Measurements from ENCODE around the gene TMEM151B.

The TMEM151B gene

DNA sequence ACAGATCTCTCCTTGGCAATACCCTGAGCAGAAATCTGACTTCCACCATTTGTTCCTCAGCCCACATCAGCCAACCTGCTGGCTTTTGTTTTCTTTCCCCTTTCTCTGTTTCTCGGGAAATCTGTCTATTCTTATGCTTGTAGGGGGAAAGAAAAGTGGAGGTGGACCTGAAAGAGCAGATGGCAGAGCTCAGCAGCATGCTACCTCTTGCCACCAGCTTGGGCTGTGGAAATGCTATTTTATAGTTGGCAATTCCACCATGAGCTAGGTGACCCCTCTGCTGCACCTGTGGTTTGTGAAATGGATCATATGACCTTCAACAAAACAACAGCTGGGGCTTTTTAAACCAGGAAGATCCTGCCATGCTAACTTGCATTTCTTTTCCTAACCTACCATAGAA is 65.4 kb downstream of the TMEM151B start:
- DNase-seq (ENCODE audit: insufficient read length, low spot score) (no peak), FAIRE-seq (no peak)
- TF ChIP-seq, protein P1, sequence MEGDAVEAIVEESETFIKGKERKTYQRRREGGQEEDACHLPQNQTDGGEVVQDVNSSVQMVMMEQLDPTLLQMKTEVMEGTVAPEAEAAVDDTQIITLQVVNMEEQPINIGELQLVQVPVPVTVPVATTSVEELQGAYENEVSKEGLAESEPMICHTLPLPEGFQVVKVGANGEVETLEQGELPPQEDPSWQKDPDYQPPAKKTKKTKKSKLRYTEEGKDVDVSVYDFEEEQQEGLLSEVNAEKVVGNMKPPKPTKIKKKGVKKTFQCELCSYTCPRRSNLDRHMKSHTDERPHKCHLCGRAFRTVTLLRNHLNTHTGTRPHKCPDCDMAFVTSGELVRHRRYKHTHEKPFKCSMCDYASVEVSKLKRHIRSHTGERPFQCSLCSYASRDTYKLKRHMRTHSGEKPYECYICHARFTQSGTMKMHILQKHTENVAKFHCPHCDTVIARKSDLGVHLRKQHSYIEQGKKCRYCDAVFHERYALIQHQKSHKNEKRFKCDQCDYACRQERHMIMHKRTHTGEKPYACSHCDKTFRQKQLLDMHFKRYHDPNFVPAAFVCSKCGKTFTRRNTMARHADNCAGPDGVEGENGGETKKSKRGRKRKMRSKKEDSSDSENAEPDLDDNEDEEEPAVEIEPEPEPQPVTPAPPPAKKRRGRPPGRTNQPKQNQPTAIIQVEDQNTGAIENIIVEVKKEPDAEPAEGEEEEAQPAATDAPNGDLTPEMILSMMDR (IDR thresholded peaks at IDR 0.05; ENCODE audit: insufficient read depth, missing control alignments): no peak

DNA sequence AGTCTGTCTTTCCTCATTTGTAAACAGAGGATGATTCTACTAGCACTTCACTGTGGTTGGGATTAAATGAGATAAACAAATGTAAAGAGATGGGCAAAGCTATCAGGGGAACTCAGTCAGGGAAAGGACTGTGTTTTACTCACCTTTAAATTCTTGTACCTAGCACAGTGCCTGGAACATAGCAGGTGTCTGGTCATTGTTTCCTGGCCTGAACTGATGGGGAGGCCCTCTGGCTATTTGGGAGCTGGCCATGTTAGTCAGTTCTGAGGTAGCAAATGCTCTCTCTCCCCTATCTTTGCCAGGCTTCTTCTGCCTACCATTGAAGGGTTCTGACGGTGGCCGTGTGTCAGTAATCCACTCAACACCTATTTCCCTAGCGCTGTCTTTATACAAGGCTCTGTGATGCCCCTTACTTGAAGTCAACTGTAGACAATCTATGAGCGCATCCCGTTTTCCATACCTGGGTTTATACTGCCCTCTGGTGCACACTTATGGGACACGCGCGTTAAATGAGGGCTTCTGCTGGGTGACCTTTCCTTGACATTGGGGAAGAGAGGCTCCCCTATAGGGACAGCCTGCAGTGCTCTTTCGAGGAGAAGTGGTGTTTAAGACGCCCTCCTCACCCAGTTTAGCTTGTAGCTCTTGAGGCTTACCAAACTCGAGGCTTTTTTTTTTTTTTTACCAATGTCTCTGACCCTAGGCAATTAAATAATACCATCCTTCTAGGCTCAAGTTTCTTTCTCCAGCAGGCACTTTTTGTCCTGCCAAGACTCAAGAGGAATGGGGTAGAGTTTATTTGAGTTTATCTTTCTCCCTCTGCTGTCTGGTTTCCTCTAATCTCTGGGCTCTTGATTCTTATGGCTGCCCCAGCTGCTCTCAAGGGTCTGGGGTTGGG is 68.2 kb downstream of the TMEM151B start:
- TF ChIP-seq, protein P1 (IDR thresholded peaks at IDR 0.05; ENCODE audit: insufficient read depth, missing control alignments): peak; percentile 89
- FAIRE-seq (no peak), DNase-seq (ENCODE audit: insufficient read length, low spot score) (peak; percentile 35)

DNA sequence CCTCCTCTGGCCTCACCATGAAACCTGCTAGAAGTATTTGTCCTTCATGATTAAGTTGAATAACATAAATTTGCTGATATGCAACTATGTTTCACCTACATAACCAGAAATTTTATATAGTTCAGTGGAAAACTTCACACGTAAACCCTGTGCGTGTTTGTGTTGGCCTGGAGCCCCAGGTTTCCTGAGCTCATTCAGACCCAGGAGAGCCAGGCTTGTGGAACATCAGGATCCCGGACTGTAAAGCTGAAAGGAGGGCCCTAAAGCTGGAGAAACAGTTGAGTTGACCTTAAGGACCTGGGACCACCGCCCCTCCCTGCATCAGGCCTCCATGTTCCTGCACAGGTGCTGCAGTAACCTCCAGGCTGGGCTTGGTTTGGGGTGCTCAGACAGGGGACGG is 69.1 kb downstream of the TMEM151B start:
- no peak for FAIRE-seq
- TF ChIP-seq, protein P1 (IDR thresholded peaks at IDR 0.05; ENCODE audit: insufficient read depth, missing control alignments): no peak
- DNase-seq (ENCODE audit: insufficient read length, low spot score): no peak

DNA sequence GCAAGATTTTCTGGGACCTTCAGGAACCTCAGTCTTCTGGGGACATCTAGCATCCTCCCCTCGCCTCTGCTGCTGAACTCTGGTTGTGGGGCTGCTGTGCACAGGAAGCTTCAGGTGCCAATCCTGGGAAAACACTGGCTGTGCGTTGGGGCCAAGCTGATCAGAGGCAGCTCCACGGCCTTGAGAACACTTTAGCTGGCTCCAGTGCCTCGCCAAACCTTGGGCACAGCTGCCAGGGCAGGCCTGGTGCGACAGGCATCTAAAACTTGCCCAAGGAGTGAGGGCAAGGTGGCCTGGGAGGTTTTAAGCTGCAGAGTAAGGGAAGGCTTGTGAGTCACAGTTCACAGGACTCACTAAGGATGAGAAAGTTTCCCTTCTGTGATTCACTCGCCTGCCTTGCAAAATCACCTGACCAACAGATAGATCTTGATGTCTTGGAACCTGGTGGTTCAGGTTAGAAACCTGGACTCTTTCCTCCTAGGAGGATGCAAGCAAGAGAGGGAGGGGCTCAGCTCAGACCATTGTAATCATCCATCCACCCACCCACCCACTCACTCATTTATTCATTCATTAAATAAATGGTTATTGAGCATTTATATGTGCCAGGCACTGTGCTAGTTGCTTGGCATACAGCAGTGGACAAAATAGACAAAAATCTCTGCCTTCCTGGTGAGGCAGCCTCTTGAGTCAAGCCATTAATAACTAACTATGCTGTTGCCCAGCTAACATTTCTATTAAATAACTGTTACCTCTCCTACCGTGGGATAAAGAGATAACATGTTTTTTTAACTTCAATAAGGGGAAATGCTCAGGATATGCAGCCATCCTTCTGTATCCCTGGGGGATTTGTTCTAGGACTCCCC is 69.7 kb downstream of the TMEM151B start:
- DNase-seq (ENCODE audit: insufficient read length, low spot score): no peak
- no peak for FAIRE-seq
- TF ChIP-seq, protein P1 (IDR thresholded peaks at IDR 0.05; ENCODE audit: insufficient read depth, missing control alignments): no peak

DNA sequence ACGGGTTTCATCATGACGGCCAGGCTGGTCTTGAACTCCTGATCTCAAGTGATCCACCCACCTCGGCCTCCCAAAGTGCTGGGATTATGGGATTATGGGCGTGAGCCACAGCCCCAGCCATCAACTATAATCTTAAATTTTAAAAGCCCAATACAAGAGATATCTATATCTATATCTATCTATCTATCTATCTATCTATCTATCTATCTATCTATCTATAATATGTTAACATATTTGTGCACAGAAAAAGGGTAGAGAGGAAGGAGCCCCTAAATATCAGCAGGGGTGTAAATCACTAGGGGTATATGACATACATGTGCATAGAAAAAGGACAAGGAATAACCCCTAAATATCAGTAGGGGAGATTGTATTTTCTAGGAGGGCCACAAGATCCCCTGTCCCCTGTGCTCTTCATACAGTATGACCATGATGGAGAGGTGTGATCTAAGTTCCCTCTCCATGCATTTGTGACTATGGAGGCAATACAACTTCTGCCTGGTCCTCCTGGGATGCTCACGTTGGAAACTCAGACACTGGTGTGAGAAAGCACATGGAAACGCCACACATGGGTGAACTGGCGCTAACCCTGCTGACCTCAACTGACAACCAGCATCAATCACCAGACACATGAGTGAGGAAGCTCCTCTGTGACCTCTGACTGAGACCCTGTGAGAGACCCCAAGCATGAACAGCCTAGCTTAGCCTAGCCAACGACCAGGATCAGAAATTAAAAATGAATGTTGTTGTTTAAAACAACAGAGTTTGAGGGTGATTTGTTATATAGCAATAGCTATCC is 71.0 kb downstream of the TMEM151B start:
- DNase-seq (ENCODE audit: insufficient read length, low spot score) (no peak), FAIRE-seq (no peak)
- TF ChIP-seq, protein P1 (IDR thresholded peaks at IDR 0.05; ENCODE audit: insufficient read depth, missing control alignments): no peak

DNA sequence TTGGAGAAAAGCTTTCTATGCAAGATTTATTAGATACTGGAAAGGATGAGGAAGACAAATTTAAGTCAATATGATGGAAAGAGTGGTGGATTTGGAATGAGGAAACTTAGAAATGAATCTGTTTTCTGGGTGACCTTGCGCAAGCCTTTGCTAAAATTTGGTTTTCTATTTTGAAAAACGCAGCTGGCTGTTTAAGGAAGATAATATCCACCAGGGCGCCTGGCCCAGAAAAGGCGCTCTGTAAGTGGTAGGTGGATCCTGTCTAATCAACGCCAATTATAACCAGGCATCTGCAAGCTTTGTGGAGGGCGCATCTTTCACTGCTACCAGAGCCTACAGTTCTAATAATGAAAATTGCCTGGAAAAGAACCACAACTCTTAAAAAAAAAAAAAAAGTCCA is 71.8 kb downstream of the TMEM151B start:
- DNase-seq (ENCODE audit: insufficient read length, low spot score): no peak
- FAIRE-seq: no peak
- TF ChIP-seq, protein P1 (IDR thresholded peaks at IDR 0.05; ENCODE audit: insufficient read depth, missing control alignments): no peak
